Osteoblast (primary cell): Measurements from ENCODE around the gene SHISAL1. TPM values are rescaled to one million over a fixed set of nuclear protein-coding genes. Genes with fewer than 3 reads are reported as not detected.
A peak's percentile ranks its signal among the peaks of the same experiment; 100 is the strongest.

Experiments used
- DNase-seq: peaks from one replicate; pipeline ENCODE4 v3.0.0; 2011; ENCODE audit warnings: low spot score, mixed read lengths; ENCODE audit not compliant: insufficient read length; ENCODE audit errors: missing footprints
- H2AFZ ChIP-seq: 2 replicates; pipeline ENCODE4 v1.6.0; 2011; ENCODE audit warnings: mild to moderate bottlenecking, low read length
- H3K27ac ChIP-seq: 2 replicates; pipeline ENCODE4 v1.5.1; 2011; ENCODE audit warnings: mild to moderate bottlenecking, low read depth, low read length, moderate library complexity
- H3K27me3 ChIP-seq: 2 replicates; pipeline ENCODE4 v1.6.0; 2012; ENCODE audit warnings: mild to moderate bottlenecking, control low read depth, inconsistent platforms, low read length, moderate library complexity; ENCODE audit not compliant: insufficient read depth
- H3K36me3 ChIP-seq: 2 replicates; pipeline ENCODE4 v1.5.1; 2011; ENCODE audit warnings: mild to moderate bottlenecking, low read length, control low read depth, moderate library complexity; ENCODE audit not compliant: insufficient read depth
- H3K4me1 ChIP-seq: 2 replicates; pipeline ENCODE4 v1.5.1; 2011; ENCODE audit warnings: mild to moderate bottlenecking, low read length, control low read depth, moderate library complexity; ENCODE audit not compliant: insufficient read depth
- H3K4me2 ChIP-seq: 2 replicates; pipeline ENCODE4 v1.6.0; 2011; ENCODE audit warnings: mild to moderate bottlenecking, low read length; ENCODE audit not compliant: insufficient read depth
- H3K4me3 ChIP-seq: fragments of 200-600 bp; sonication (generic); 3 replicates; pipeline ENCODE4 v1.5.1; 2012; ENCODE audit warnings: mild to moderate bottlenecking, low read length, inconsistent platforms; ENCODE audit not compliant: insufficient read depth
- H3K79me2 ChIP-seq: 2 replicates; pipeline ENCODE4 v1.6.0; 2012; ENCODE audit warnings: mild to moderate bottlenecking, low read length, control low read depth, inconsistent platforms; ENCODE audit not compliant: insufficient read depth
- H3K9me3 ChIP-seq: 2 replicates; pipeline ENCODE4 v1.5.1; 2011; ENCODE audit warnings: low read depth, low read length, control low read depth
- H4K20me1 ChIP-seq: 2 replicates; pipeline ENCODE4 v1.6.0; 2012; ENCODE audit warnings: mild to moderate bottlenecking, low read length, control low read depth; ENCODE audit not compliant: insufficient read depth
- CTCF ChIP-seq: IDR thresholded peaks from 2 replicates; pipeline ENCODE4 v1.5.1; 2011; ENCODE audit warnings: mild to moderate bottlenecking, low read depth, low read length, moderate library complexity; ENCODE audit errors: extremely low read depth
- total RNA-seq: library from RNA; depleted of rRNA; stranded (reverse); fragments of >200 nt; gene quantifications from 2 replicates; pipeline ENCODE4 v1.2.3, GENCODE V29; 2012

SHISAL1 gene
- total RNA-seq, 1 donor = 52.5 TPM

GRCh38 chr22:44355716-44356070 is 42.9 kb upstream of the SHISAL1 start:
- H2AFZ ChIP-seq = no peak overlapping the region
- DNase-seq = no peak
- H3K4me2 ChIP-seq = no peak overlapping the region
- no peaks in the 10 kb centered on the region for H4K20me1 ChIP-seq
- no peak for TF ChIP-seq CTCF
- no peak overlapping the region for H3K27ac ChIP-seq
- no peak overlapping the region for H3K4me3 ChIP-seq
- no peaks in the 10 kb centered on the region for H3K9me3 ChIP-seq
- H3K79me2 ChIP-seq = no peaks in the 10 kb centered on the region
- peaks cover 2% of the 10 kb centered on the region for H3K27me3 ChIP-seq
- peaks cover 28% of the 10 kb centered on the region for H3K4me1 ChIP-seq
- H3K36me3 ChIP-seq = no peaks in the 10 kb centered on the region

- Histone ChIP-seq H3K4me1 (peaks cover 17% of the 10 kb centered on the region), H2AFZ (no peak overlapping the region), H3K4me3 (no peak overlapping the region)
Observed at GRCh38 chr22:44354288-44354687, 41.5 kb upstream of the SHISAL1 start.

GRCh38 chr22:44353041-44353440 is 40.3 kb upstream of the SHISAL1 start:
- no peaks in the 10 kb centered on the region for H3K79me2 ChIP-seq
- H3K4me1 ChIP-seq = peaks cover 15% of the 10 kb centered on the region
- no peaks in the 10 kb centered on the region for H4K20me1 ChIP-seq
- H3K36me3 ChIP-seq = no peaks in the 10 kb centered on the region
- peak; percentile 25 for DNase-seq
- H3K9me3 ChIP-seq = no peaks in the 10 kb centered on the region
- no peak overlapping the region for H3K4me2 ChIP-seq
- H2AFZ ChIP-seq = no peak overlapping the region
- no peak for TF ChIP-seq CTCF
- H3K27ac ChIP-seq = no peak overlapping the region
- peaks cover 9% of the 10 kb centered on the region for H3K27me3 ChIP-seq
- H3K4me3 ChIP-seq = no peak overlapping the region

More at GRCh38 chr22:44354288-44354687, 41.5 kb upstream of the SHISAL1 start:
- Histone ChIP-seq H3K27ac (no peak overlapping the region), H4K20me1 (no peaks in the 10 kb centered on the region), H3K79me2 (no peaks in the 10 kb centered on the region), H3K27me3 (peaks cover 5% of the 10 kb centered on the region), H3K4me2 (no peak overlapping the region), H3K36me3 (no peaks in the 10 kb centered on the region), H3K9me3 (no peaks in the 10 kb centered on the region)
- no peak for TF ChIP-seq CTCF
- DNase-seq = peak; percentile 67

- Histone ChIP-seq H3K27me3 (peaks cover 10% of the 10 kb centered on the region), H3K4me2 (peak overlapping the region; percentile 69), H3K27ac (peak overlapping the region; percentile 63), H3K4me1 (peaks cover 15% of the 10 kb centered on the region), H3K36me3 (no peaks in the 10 kb centered on the region), H3K9me3 (no peaks in the 10 kb centered on the region), H3K79me2 (no peaks in the 10 kb centered on the region), H2AFZ (no peak overlapping the region), H4K20me1 (no peaks in the 10 kb centered on the region), H3K4me3 (no peak overlapping the region)
- TF ChIP-seq CTCF = no peak
- DNase-seq = peak; percentile 43
Observed at GRCh38 chr22:44352378-44353035, 39.8 kb upstream of the SHISAL1 start.
